ACC112 (cell line): Measurements from ENCODE around the gene LRRC74A.

ENCODE experiments used
- H2AFZ ChIP-seq: fragments of 200-600 bp; sonication (generic); one replicate; pipeline ENCODE4 v1.6.0; 2017; ENCODE audit warnings: antibody characterized with exemption, low read length; ENCODE audit not compliant: unreplicated experiment
- H3K27ac ChIP-seq: fragments of 200-600 bp; sonication (generic); 2 replicates; pipeline ENCODE4 v1.5.1; 2014; ENCODE audit warnings: low read depth, mild to moderate bottlenecking, antibody characterized with exemption, low read length, moderate library complexity
- H3K27me3 ChIP-seq: fragments of 200-600 bp; sonication (generic); 2 replicates; pipeline ENCODE4 v1.6.1; 2014; ENCODE audit warnings: mild to moderate bottlenecking, antibody characterized with exemption, low read length, moderate library complexity, mixed read lengths; ENCODE audit not compliant: insufficient read depth
- H3K36me3 ChIP-seq: fragments of 200-600 bp; sonication (generic); 2 replicates; pipeline ENCODE4 v1.6.1; 2016; ENCODE audit warnings: mild to moderate bottlenecking, antibody characterized with exemption, low read length, moderate library complexity, mixed read lengths; ENCODE audit not compliant: insufficient read depth
- H3K4me1 ChIP-seq: fragments of 200-600 bp; sonication (generic); one replicate; pipeline ENCODE4 v1.6.1; 2016; ENCODE audit warnings: low read length, mixed read lengths; ENCODE audit not compliant: insufficient read depth, unreplicated experiment, control insufficient read depth
- H3K4me3 ChIP-seq: fragments of 200-600 bp; sonication (generic); 2 replicates; pipeline ENCODE4 v1.5.1; 2014; ENCODE audit warnings: mild to moderate bottlenecking, low read depth, low read length
- H3K79me2 ChIP-seq: fragments of 200-600 bp; sonication (generic); one replicate; pipeline ENCODE4 v1.6.0; 2016; ENCODE audit warnings: low read length; ENCODE audit not compliant: control insufficient read depth, unreplicated experiment, insufficient read depth

The LRRC74A gene

GRCh38 chr14:76867516-76868453 lies 41.6 kb downstream of the LRRC74A start:
- H2AFZ ChIP-seq, result no peak overlapping the region
- H3K4me1 ChIP-seq, result no peaks in the 10 kb centered on the region
- H3K27ac ChIP-seq, result no peak overlapping the region
- H3K36me3 ChIP-seq, result no peaks in the 10 kb centered on the region
- H3K27me3 ChIP-seq, result peaks cover 24% of the 10 kb centered on the region
- no peak overlapping the region for H3K4me3 ChIP-seq
- H3K79me2 ChIP-seq, result no peaks in the 10 kb centered on the region

- Histone ChIP-seq H3K27ac (no peak overlapping the region), H3K79me2 (no peaks in the 10 kb centered on the region), H3K4me1 (no peaks in the 10 kb centered on the region), H3K4me3 (no peak overlapping the region), H3K27me3 (peaks cover 16% of the 10 kb centered on the region), H3K36me3 (no peaks in the 10 kb centered on the region), H2AFZ (no peak overlapping the region)
These were observed 42.4 kb downstream of the LRRC74A start for GRCh38 chr14:76868454-76869170.

- Histone ChIP-seq H3K79me2 (no peaks in the 10 kb centered on the region), H3K27ac (no peak overlapping the region), H3K27me3 (peaks cover 9% of the 10 kb centered on the region), H3K4me3 (no peak overlapping the region), H2AFZ (no peak overlapping the region), H3K4me1 (no peaks in the 10 kb centered on the region), H3K36me3 (no peaks in the 10 kb centered on the region)
These were observed 44.0 kb downstream of the LRRC74A start for GRCh38 chr14:76870166-76870565.

- H2AFZ ChIP-seq, result no peak overlapping the region
- H3K36me3 ChIP-seq, result no peaks in the 10 kb centered on the region
- H3K4me1 ChIP-seq, result no peaks in the 10 kb centered on the region
- H3K4me3 ChIP-seq, result no peak overlapping the region
- H3K27ac ChIP-seq, result no peak overlapping the region
- H3K27me3 ChIP-seq, result peaks cover 9% of the 10 kb centered on the region
- no peaks in the 10 kb centered on the region for H3K79me2 ChIP-seq
These were observed 46.7 kb downstream of the LRRC74A start for GRCh38 chr14:76872796-76873432.

GRCh38 chr14:76874734-76875133 lies 48.5 kb downstream of the LRRC74A start:
- no peak overlapping the region for H3K4me3 ChIP-seq

GRCh38 chr14:76876076-76876475 lies 49.9 kb downstream of the LRRC74A start:
- Histone ChIP-seq H2AFZ (no peak overlapping the region), H3K27me3 (peaks cover 1% of the 10 kb centered on the region; the same call in 1 of the 2 replicates), H3K4me1 (no peaks in the 10 kb centered on the region), H3K79me2 (no peaks in the 10 kb centered on the region), H3K4me3 (no peak overlapping the region), H3K36me3 (no peaks in the 10 kb centered on the region), H3K27ac (no peak overlapping the region)

More at GRCh38 chr14:76874734-76875133, 48.5 kb downstream of the LRRC74A start:
- no peak overlapping the region for H2AFZ ChIP-seq
- H3K4me1 ChIP-seq, result no peaks in the 10 kb centered on the region
- no peak overlapping the region for H3K27ac ChIP-seq
- H3K79me2 ChIP-seq, result no peaks in the 10 kb centered on the region
- no peaks in the 10 kb centered on the region for H3K36me3 ChIP-seq
- peaks cover 5% of the 10 kb centered on the region; the same call in 1 of the 2 replicates for H3K27me3 ChIP-seq

- Histone ChIP-seq H3K27me3 (no peaks in the 10 kb centered on the region), H3K4me3 (no peak overlapping the region), H3K4me1 (no peaks in the 10 kb centered on the region), H3K27ac (no peak overlapping the region), H2AFZ (no peak overlapping the region), H3K36me3 (no peaks in the 10 kb centered on the region), H3K79me2 (no peaks in the 10 kb centered on the region)
These were observed 51.7 kb downstream of the LRRC74A start for GRCh38 chr14:76877871-76878270.

- no peaks in the 10 kb centered on the region for H3K36me3 ChIP-seq
- H3K27ac ChIP-seq, result no peak overlapping the region
- H3K4me3 ChIP-seq, result no peak overlapping the region
- H3K27me3 ChIP-seq, result no peaks in the 10 kb centered on the region
- H3K79me2 ChIP-seq, result no peaks in the 10 kb centered on the region
- H2AFZ ChIP-seq, result no peak overlapping the region
- H3K4me1 ChIP-seq, result no peaks in the 10 kb centered on the region
These were observed 54.2 kb downstream of the LRRC74A start for GRCh38 chr14:76880449-76880848.

GRCh38 chr14:76881348-76881747 lies 55.1 kb downstream of the LRRC74A start:
- no peaks in the 10 kb centered on the region for H3K36me3 ChIP-seq
- no peaks in the 10 kb centered on the region for H3K79me2 ChIP-seq
- H3K4me3 ChIP-seq, result no peak overlapping the region
- no peaks in the 10 kb centered on the region for H3K27me3 ChIP-seq
- no peak overlapping the region for H3K27ac ChIP-seq
- no peak overlapping the region for H2AFZ ChIP-seq
- H3K4me1 ChIP-seq, result no peaks in the 10 kb centered on the region

GRCh38 chr14:76882651-76883050 lies 56.4 kb downstream of the LRRC74A start:
- Histone ChIP-seq H3K36me3 (no peaks in the 10 kb centered on the region), H2AFZ (no peak overlapping the region), H3K27ac (no peak overlapping the region), H3K27me3 (no peaks in the 10 kb centered on the region; the same call in 1 of the 2 replicates), H3K4me1 (no peaks in the 10 kb centered on the region), H3K79me2 (no peaks in the 10 kb centered on the region), H3K4me3 (no peak overlapping the region)
